ENCODE results near the gene ADAMTS8. TPM values are rescaled to one million over a fixed set of nuclear protein-coding genes. Genes with fewer than 3 reads are reported as not detected.

ADAMTS8 gene
- total RNA-seq, 1 donor from 2014 or later: 0.22 TPM

GRCh38 chr11:130399196-130399595 is 29.2 kb downstream of the ADAMTS8 start:
- Mint-ChIP-seq H3K4me1 (ENCODE audit: low read depth) (no peaks in the 10 kb centered on the region), H3K9me3 (ENCODE audit: low read depth) (no peaks in the 10 kb centered on the region), H3K36me3 (ENCODE audit: insufficient read depth) (no peaks in the 10 kb centered on the region), H3K27ac (no peak overlapping the region), H3K4me3 (ENCODE audit: low read depth) (no peak overlapping the region), H3K27me3 (peaks cover 22% of the 10 kb centered on the region)
- DNase-seq (ENCODE audit: low spot score, unreplicated experiment): no peak
- TF ChIP-seq CTCF (IDR thresholded peaks at IDR 0.05; ENCODE audit: unreplicated experiment): no peak

DNA sequence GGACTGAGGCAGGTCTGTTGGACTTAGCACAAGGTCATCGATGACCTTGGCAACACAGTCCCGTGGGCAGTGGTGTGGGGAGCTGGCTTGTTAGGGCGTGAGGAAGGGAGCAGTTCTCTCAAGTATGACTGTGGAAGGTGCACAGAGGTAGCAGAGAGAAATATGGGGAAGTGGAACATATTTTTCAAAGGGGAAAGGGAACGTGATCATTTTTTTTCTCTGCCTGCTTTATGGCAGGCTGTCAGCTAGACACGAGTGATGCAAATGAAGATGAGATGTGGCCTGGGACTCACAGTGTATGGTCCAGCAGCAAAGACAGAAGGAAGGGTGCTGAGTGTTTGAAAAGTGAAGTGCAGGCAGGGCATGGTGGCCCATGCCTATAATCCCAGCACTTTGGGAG is 30.6 kb downstream of the ADAMTS8 start:
- H3K4me1 Mint-ChIP-seq (ENCODE audit: low read depth): no peaks in the 10 kb centered on the region
- H3K27me3 Mint-ChIP-seq: peaks cover 18% of the 10 kb centered on the region
- no peak overlapping the region for H3K4me3 Mint-ChIP-seq (ENCODE audit: low read depth)
- no peak for TF ChIP-seq CTCF (IDR thresholded peaks at IDR 0.05; ENCODE audit: unreplicated experiment)
- no peak overlapping the region for H3K27ac Mint-ChIP-seq
- H3K36me3 Mint-ChIP-seq (ENCODE audit: insufficient read depth): no peaks in the 10 kb centered on the region
- no peak for DNase-seq (ENCODE audit: low spot score, unreplicated experiment)
- H3K9me3 Mint-ChIP-seq (ENCODE audit: low read depth): no peaks in the 10 kb centered on the region

GRCh38 chr11:130396965-130397364 is 31.4 kb downstream of the ADAMTS8 start:
- H3K36me3 Mint-ChIP-seq (ENCODE audit: insufficient read depth): no peaks in the 10 kb centered on the region
- no peaks in the 10 kb centered on the region for H3K9me3 Mint-ChIP-seq (ENCODE audit: low read depth)
- no peak for DNase-seq (ENCODE audit: low spot score, unreplicated experiment)
- no peaks in the 10 kb centered on the region for H3K4me1 Mint-ChIP-seq (ENCODE audit: low read depth)
- peaks cover 26% of the 10 kb centered on the region for H3K27me3 Mint-ChIP-seq
- H3K27ac Mint-ChIP-seq: no peak overlapping the region
- no peak overlapping the region for H3K4me3 Mint-ChIP-seq (ENCODE audit: low read depth)
- TF ChIP-seq CTCF (IDR thresholded peaks at IDR 0.05; ENCODE audit: unreplicated experiment): no peak

GRCh38 chr11:130394615-130395014 is 33.8 kb downstream of the ADAMTS8 start:
- H3K9me3 Mint-ChIP-seq (ENCODE audit: low read depth): no peaks in the 10 kb centered on the region
- TF ChIP-seq CTCF (IDR thresholded peaks at IDR 0.05; ENCODE audit: unreplicated experiment): no peak
- DNase-seq (ENCODE audit: low spot score, unreplicated experiment): no peak
- peaks cover 24% of the 10 kb centered on the region for H3K27me3 Mint-ChIP-seq
- H3K36me3 Mint-ChIP-seq (ENCODE audit: insufficient read depth): no peaks in the 10 kb centered on the region
- no peak overlapping the region for H3K27ac Mint-ChIP-seq
- H3K4me1 Mint-ChIP-seq (ENCODE audit: low read depth): peaks cover 2% of the 10 kb centered on the region
- H3K4me3 Mint-ChIP-seq (ENCODE audit: low read depth): no peak overlapping the region

- H3K27ac Mint-ChIP-seq: no peak overlapping the region
- no peak for TF ChIP-seq CTCF (IDR thresholded peaks at IDR 0.05; ENCODE audit: unreplicated experiment)
- H3K9me3 Mint-ChIP-seq (ENCODE audit: low read depth): no peaks in the 10 kb centered on the region
- DNase-seq (ENCODE audit: low spot score, unreplicated experiment): no peak
- peaks cover 30% of the 10 kb centered on the region for H3K27me3 Mint-ChIP-seq
- no peaks in the 10 kb centered on the region for H3K36me3 Mint-ChIP-seq (ENCODE audit: insufficient read depth)
- peaks cover 2% of the 10 kb centered on the region for H3K4me1 Mint-ChIP-seq (ENCODE audit: low read depth)
- H3K4me3 Mint-ChIP-seq (ENCODE audit: low read depth): no peak overlapping the region
These were observed 36.7 kb downstream of the ADAMTS8 start for GRCh38 chr11:130391711-130392110.
